HUDEP-2 (cell line): ENCODE measurements around the gene LETMD1.

Experiments used
- DNase-seq, 76 experiments: peaks; one replicate each; lab custom pipeline; 2025; ENCODE audit not compliant: unreplicated experiment in 76 of 76; lab: John Stamatoyannopoulos, UW

Gene LETMD1

GRCh38 chr12:51025338-51025835 is 22.7 kb upstream of the LETMD1 start:
- peak in 8 of 76 experiments; percentile 32 to 64 (median 47) for DNase-seq

DNA sequence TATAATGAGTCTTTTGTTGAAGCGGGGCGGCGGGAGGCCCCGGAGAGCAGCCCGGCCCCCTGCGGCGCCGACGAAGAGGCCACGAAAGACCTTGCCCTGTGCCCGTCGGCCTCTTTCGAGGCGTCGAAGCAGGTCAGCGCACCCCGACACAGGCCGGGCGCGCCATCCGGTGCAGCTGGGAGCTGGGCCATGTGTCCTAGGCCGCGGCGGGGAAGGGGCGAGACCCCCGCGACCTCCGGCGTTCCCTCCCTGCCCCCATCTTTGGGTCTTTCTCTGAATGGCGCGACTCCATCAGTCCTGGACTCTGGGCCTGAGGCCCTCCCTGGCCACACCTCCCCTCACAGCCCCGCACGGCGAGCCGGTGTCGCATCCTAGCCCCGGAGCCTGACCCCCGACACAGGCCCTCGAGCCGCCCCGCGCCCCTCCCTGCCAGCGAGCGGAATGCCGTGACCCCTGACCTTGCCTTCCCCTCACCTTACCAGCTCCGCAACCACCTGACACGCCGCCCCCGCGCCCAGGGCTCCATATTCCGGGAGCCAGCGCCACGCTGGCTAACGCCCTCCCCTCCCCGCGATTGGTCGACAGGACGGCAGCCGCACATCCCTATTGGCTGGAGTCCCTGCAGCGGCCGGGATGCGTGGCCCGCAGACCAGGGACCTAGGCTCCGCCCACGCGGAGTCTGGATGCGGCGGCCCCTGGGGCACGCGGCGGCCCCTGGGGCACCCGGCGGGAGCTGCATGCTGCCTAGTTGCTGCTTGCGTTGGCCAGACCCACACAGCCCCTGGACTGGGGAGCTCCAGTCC is 22.1 kb upstream of the LETMD1 start, which contains the start of gene SLC11A2:
SLC11A2 (minus strand) TSS at position 549 of the 803 bp plus-strand sequence. CDS start 15,656 bp downstream, outside the sequence.
- DNase-seq, result peak in 75 of 76 experiments; percentile 73 to 97 (median 94)

DNA sequence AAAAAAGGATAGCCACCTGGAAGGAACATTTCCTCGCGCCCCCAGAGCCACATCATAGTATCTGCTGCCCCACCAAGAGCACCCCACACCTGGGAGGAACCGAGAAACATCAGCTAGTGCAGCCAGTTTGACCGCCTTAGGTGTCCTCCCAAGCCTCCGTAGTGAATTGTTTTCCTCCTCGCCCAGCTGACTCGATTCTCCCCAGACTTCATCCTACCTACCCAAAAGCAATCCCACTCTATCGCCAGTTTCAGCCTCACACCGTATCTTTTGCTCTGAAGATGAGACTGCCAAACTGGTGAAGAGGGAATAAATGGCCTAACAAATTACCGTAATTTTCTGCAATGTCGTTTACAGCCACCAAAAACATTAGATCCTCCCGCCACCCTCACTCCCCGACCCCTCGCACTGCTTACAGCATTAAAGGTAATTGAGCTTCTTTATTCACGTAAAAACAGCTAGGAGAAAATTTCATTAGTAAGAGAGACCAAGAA is 20.7 kb upstream of the LETMD1 start:
- DNase-seq, result no peak

DNA sequence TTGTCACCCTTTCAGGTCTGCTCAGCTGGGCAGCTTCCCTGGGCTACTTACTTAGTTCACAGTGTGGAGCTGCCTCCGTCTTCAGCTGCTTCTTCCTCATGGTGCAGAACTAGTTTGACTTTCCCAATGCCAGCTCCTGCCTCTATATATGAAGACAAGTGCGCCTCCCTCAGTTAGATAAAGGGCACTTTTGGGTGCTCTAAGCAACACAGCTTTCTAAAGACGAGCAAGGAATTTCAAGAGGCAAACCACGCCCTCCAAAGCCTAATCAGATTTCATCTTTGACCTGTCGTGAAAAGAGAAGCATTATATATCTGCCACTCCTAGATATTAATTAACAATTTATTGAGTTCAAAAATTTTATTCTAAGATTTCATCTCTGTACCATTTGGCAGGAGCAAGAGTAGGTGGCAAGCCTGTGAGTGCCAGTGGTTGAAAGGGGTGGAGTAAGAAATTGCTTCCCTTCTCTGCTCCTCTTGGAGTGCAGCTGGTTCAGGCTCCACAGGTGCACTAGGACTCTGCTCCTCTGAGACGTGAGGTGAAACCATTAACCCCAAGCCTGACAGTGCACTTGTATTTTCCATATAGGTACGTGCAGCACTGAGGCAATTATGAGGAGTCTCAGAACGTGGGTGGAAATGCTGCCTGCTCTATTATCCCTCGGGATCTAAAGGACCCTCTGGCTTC is 19.9 kb upstream of the LETMD1 start:
- DNase-seq, result peak in 68 of 76 experiments; percentile 3 to 86 (median 48)

DNA sequence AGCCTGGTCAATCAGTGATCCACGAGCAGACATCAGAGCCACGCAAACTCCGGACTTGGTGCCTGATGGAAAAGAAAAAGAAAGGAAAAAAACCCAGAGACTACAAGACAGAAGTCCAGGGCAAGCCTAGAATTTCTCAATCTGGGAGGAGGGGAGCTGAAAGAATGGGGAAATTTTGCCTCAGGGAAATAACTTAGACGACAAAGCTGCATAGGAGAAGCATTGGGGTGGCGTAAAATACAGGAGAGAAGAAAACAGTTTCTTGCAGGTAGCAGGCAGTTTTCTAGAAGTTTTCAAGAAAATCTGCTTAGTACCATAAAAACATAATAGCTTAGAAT is 19.3 kb upstream of the LETMD1 start:
- no peak for DNase-seq

DNA sequence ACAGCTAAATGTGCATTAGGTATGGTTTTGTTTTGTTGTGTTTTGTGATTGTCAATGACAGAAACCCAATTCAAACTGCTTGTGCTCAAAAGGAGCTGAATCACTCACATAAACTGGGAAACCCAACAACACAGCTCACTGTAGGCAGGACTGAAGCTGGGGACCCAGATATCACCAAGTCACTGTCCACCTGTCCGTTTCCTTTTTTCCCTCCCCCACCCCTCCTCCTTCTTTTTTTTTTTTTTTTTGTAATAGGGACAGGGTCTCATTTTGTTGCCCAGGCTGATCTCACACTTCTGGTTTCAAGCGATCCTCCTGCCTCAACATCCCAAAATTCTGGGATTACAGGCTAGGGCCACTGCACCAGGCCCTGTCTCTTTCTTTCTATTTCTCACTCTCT is 15.1 kb upstream of the LETMD1 start:
- no peak for DNase-seq

DNA sequence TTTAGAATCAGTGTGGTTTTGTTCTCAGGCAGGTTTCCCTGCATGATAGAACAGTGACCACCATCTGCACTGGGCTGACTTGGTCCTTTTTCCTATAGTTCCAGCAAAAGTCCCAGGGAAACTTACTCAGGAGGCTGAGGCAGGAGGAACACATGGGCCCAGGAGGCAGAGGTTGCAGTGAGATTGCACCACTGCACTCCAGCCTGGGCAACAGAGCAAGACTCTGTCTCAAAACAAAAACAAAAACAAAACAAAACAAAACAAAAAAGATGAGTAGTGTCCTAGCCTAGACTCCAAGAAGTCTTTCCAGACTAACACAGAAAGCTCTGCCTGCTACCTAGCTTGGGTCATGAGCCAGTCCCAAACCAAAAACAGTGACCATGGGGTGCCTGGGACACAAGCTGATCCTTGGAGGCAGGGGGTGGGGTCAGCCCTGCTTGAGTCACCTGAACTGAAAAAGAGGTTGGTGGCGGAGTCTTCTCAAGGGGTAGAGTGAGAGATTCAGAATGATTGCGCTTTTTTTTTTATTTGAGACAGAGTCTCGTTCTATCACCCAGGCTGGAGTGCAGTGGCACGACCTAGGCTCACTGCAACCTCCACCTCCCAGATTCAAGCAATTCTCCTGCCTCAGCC is 14.6 kb upstream of the LETMD1 start:
- no peak for DNase-seq

- no peak for DNase-seq
Observed at GRCh38 chr12:51036279-51036678, 11.8 kb upstream of the LETMD1 start.

GRCh38 chr12:51048661-51049251 is 629 bp downstream of the LETMD1 start:
- peak in 5 of 76 experiments; percentile 1 to 41 (median 22) for DNase-seq

GRCh38 chr12:51049525-51049924 is 1.4 kb downstream of the LETMD1 start:
- no peak for DNase-seq

DNA sequence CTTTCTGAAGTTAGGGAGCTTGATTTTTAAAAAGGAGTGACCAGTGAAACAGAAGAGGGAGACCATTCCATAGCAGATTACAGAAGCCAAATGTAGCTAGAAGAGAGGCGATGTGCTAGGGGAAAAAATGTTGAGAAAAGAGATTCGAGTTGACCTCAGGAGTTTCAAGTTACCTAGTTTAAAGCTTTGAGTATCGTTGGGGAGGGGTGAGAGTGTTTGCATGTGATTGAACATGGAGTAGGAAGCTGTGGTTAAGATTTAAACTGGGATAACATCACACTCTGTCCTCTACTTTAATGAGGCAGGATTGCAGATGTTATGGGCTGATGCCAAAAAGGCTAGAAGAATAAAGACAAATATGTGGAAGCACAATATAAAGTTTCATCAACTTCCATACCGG is 3.7 kb downstream of the LETMD1 start:
- no peak for DNase-seq

GRCh38 chr12:51055060-51055459 is 6.9 kb downstream of the LETMD1 start:
- no peak for DNase-seq

DNA sequence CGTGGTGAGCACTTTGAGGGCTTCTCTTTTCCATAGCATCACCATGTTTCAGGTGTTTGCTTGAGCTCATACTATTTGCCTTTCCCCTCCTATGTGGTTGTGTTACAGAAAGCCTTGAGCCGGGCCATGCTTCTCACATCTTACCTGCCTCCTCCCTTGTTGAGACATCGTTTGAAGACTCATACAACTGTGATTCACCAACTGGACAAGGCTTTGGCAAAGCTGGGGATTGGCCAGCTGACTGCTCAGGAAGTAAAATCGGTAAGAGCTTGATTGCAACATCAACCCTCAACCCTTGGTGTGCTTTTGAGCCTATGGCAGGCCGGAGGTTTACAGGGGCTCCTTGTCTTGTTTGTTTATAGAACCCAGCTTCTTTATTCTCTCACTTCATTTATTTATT is 8.1 kb downstream of the LETMD1 start:
- DNase-seq, result no peak

DNA sequence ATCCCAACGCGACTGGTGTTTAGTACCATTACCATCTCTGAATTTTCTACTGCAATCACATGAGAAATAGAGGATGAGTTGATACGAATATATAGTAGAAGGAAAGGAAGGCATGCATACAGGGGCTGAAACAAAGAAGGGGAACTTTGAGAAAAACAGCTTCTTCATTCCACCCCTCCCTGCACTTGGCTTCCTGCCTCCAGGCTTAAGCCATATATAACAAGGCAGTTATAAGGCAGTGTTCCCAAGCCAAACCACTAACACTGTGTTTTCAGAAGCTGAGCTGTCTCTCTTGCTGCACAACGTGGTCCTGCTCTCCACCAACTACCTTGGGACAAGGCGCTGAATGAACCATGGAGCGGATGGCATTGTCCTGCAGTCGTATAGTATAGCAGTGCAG is 11.0 kb downstream of the LETMD1 start:
- DNase-seq, result no peak

GRCh38 chr12:51062631-51063397 is 14.7 kb downstream of the LETMD1 start:
- no peak for DNase-seq

GRCh38 chr12:51065530-51065929 is 17.4 kb downstream of the LETMD1 start:
- DNase-seq, result no peak

- no peak for DNase-seq
Observed at GRCh38 chr12:51067229-51067628, 19.1 kb downstream of the LETMD1 start.

GRCh38 chr12:51067771-51068170 is 19.6 kb downstream of the LETMD1 start:
- DNase-seq, result no peak

DNA sequence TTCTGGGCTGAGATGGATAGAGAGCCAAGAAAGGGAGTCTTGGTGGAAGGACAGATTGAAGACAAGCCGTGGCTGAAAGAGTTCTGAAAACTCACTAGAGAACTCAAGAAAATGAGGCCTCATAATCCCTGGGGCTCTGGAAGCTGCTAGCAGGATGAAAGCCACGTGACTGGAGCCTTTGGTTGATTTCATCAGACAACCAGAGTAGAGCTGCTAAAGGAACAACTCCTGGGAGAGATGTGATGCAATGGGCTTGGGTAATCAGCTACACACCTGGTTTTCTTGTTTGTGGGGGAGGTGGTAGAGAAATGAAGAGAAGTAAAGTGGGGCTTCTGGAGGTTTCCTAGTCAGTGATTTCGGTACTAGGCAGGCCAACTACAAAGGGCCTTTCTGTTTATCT is 21.9 kb downstream of the LETMD1 start:
- no peak for DNase-seq

- no peak for DNase-seq
Observed at GRCh38 chr12:51071663-51072062, 23.5 kb downstream of the LETMD1 start.
